ENCODE results near the gene DNAH8. TPM values are rescaled to one million over a fixed set of nuclear protein-coding genes. Genes with fewer than 3 reads are reported as not detected.

Gene DNAH8
- total RNA-seq, 1 donor from 2014 or later: 0.24 TPM

DNA sequence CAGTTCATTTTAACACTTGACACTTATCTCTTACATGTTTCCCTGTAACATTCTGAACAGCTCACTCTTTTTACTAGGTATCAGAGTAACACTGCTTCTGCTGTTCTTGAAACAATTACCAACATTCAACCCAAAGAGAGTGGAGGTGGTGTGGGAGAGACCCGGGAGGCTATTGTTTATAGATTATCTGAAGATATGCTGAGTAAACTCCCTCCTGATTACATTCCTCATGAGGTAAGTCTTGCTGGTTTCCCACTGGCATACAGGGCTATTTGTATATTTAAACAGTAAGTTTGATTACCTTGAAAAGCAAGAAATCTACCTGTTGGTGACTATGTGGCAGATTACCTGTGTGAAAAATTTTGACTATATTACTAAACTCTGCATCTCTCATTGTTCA, 293.6 kb downstream of the DNAH8 start:
- H3K27ac Mint-ChIP-seq (ENCODE audit: unreplicated experiment): no peak overlapping the region
- H3K4me1 Mint-ChIP-seq (ENCODE audit: unreplicated experiment): no peaks in the 10 kb centered on the region
- H3K36me3 Mint-ChIP-seq (ENCODE audit: unreplicated experiment): no peaks in the 10 kb centered on the region
- no peaks in the 10 kb centered on the region for H3K9me3 Mint-ChIP-seq (ENCODE audit: unreplicated experiment)
- no peak for DNase-seq (ENCODE audit: extremely low spot score, unreplicated experiment)
- peaks cover 58% of the 10 kb centered on the region for H3K27me3 Mint-ChIP-seq (ENCODE audit: unreplicated experiment)
- no peak overlapping the region for H3K4me3 Mint-ChIP-seq (ENCODE audit: unreplicated experiment)
- TF ChIP-seq, protein P1, sequence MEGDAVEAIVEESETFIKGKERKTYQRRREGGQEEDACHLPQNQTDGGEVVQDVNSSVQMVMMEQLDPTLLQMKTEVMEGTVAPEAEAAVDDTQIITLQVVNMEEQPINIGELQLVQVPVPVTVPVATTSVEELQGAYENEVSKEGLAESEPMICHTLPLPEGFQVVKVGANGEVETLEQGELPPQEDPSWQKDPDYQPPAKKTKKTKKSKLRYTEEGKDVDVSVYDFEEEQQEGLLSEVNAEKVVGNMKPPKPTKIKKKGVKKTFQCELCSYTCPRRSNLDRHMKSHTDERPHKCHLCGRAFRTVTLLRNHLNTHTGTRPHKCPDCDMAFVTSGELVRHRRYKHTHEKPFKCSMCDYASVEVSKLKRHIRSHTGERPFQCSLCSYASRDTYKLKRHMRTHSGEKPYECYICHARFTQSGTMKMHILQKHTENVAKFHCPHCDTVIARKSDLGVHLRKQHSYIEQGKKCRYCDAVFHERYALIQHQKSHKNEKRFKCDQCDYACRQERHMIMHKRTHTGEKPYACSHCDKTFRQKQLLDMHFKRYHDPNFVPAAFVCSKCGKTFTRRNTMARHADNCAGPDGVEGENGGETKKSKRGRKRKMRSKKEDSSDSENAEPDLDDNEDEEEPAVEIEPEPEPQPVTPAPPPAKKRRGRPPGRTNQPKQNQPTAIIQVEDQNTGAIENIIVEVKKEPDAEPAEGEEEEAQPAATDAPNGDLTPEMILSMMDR (IDR thresholded peaks at IDR 0.05): no peak

DNA sequence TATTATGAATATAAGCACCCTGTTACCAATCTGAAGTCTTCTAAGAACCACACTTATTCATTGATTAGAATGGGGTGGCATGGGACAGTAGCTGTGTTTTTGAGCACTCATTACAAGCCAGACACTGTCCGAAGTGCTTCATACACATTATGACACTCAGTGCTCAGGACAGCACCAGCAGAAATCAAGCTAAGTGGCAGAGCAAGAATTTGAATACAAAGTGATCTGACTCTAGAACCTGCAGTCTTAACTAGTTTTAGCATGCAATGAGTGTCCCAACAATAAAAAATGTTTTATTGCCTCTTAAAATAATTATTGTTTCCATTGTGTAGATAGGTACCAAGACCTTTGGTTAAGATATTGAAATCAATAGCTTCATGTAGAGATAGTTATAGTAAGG, 294.4 kb downstream of the DNAH8 start:
- no peaks in the 10 kb centered on the region for H3K4me1 Mint-ChIP-seq (ENCODE audit: unreplicated experiment)
- H3K4me3 Mint-ChIP-seq (ENCODE audit: unreplicated experiment): no peak overlapping the region
- no peak overlapping the region for H3K27ac Mint-ChIP-seq (ENCODE audit: unreplicated experiment)
- TF ChIP-seq, protein P1 (IDR thresholded peaks at IDR 0.05): no peak
- no peaks in the 10 kb centered on the region for H3K9me3 Mint-ChIP-seq (ENCODE audit: unreplicated experiment)
- no peak for DNase-seq (ENCODE audit: extremely low spot score, unreplicated experiment)
- H3K36me3 Mint-ChIP-seq (ENCODE audit: unreplicated experiment): no peaks in the 10 kb centered on the region
- peaks cover 52% of the 10 kb centered on the region for H3K27me3 Mint-ChIP-seq (ENCODE audit: unreplicated experiment)

DNA sequence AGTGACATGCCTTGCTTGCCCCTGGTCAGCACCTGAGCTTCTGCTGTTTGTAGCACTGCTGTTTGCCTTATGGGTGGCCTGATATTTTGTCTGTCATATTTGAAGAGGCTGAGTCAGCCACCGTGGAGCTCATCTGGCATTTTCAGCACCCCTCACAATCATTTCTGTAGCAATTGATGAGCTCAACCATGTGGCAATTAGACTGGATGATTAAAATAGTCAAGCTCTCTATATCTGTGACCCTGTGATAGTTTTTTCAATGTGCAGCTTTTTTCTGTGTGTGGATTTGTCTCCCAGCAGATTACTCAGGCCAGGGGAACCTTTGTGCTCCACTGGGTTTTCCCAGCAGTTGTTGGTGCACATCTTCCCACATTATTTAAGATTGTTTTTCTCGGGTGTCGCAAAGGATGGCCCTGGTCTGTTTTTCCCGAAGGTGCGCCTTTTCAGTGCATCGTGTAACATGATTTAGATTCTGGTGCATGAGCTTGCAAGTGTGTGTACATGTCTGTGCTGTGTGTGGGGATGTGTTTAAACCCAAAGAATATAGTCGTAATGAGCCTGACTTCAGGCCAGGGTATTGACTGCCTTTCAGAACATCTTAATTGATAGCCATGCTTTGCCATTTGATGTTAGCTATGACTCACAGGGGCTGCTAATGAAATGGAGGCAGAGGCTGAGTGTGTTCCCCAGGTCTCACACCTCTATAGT, 301.9 kb downstream of the DNAH8 start:
- Mint-ChIP-seq H3K27ac (ENCODE audit: unreplicated experiment) (no peak overlapping the region), H3K4me3 (ENCODE audit: unreplicated experiment) (no peak overlapping the region)

DNA sequence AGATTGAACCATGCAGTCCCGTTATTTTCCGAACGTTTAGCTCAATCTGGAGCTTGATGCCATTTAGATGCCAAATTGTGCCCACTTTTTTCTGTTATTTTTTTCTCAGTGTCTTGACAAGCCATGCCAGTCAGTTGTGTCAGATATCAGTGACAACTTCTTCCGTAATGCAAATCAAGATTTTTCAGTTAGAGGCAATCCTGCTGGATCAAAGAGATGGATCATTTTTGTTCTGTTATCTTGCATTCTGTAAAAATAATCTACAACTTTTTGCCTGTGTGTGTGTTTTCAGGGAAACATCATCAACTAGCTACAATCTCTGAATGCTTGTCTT, 302.4 kb downstream of the DNAH8 start:
- H3K4me3 Mint-ChIP-seq (ENCODE audit: unreplicated experiment): no peak overlapping the region
- H3K36me3 Mint-ChIP-seq (ENCODE audit: unreplicated experiment): no peaks in the 10 kb centered on the region
- H3K27ac Mint-ChIP-seq (ENCODE audit: unreplicated experiment): no peak overlapping the region
- peaks cover 8% of the 10 kb centered on the region for H3K27me3 Mint-ChIP-seq (ENCODE audit: unreplicated experiment)
- H3K9me3 Mint-ChIP-seq (ENCODE audit: unreplicated experiment): no peaks in the 10 kb centered on the region
- TF ChIP-seq, protein P1 (IDR thresholded peaks at IDR 0.05): no peak
- no peak for DNase-seq (ENCODE audit: extremely low spot score, unreplicated experiment)
- H3K4me1 Mint-ChIP-seq (ENCODE audit: unreplicated experiment): no peaks in the 10 kb centered on the region

More for the DNA sequence above, 301.9 kb downstream of the DNAH8 start:
- Mint-ChIP-seq H3K27me3 (ENCODE audit: unreplicated experiment) (peaks cover 14% of the 10 kb centered on the region), H3K9me3 (ENCODE audit: unreplicated experiment) (no peaks in the 10 kb centered on the region), H3K36me3 (ENCODE audit: unreplicated experiment) (no peaks in the 10 kb centered on the region), H3K4me1 (ENCODE audit: unreplicated experiment) (no peaks in the 10 kb centered on the region)
- TF ChIP-seq, protein P1 (IDR thresholded peaks at IDR 0.05): no peak
- DNase-seq (ENCODE audit: extremely low spot score, unreplicated experiment): no peak

DNA sequence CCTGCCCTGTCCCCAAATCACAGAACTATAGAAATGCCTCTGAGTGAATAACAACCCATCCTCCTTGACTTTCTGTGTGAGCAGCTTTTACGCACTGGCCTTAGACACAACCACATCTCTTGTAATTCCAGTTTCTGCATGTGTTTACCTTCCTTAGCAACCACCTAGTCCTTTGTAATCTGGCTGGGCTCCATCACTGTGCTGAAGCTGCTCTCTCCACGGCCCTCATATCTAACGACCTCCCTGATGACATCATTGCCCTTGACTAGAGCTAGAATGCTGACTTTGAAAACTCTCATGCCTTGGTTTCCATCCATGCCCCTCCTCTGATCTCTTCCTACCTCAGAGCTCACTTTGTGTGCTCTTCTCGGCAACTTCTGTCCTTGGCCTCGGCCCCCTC, 303.0 kb downstream of the DNAH8 start:
- Mint-ChIP-seq H3K27me3 (ENCODE audit: unreplicated experiment) (peaks cover 3% of the 10 kb centered on the region), H3K9me3 (ENCODE audit: unreplicated experiment) (no peaks in the 10 kb centered on the region), H3K27ac (ENCODE audit: unreplicated experiment) (no peak overlapping the region), H3K4me1 (ENCODE audit: unreplicated experiment) (no peaks in the 10 kb centered on the region), H3K36me3 (ENCODE audit: unreplicated experiment) (no peaks in the 10 kb centered on the region), H3K4me3 (ENCODE audit: unreplicated experiment) (no peak overlapping the region)
- TF ChIP-seq, protein P1 (IDR thresholded peaks at IDR 0.05): no peak
- DNase-seq (ENCODE audit: extremely low spot score, unreplicated experiment): no peak
